OCI-LY1 (cell line): ENCODE measurements around the gene FLT3LG.

Experiments used
- H2AFZ ChIP-seq: fragments of 200-600 bp; sonication (generic), shearing (Covaris generic); 2 replicates; pipeline ENCODE4 v1.6.0; 2014; ENCODE audit warnings: antibody characterized with exemption, mild to moderate bottlenecking, low read length
- H3F3A ChIP-seq: fragments of 200-600 bp; sonication (generic), shearing (Covaris generic); 2 replicates; pipeline ENCODE4 v1.6.0; 2014; ENCODE audit warnings: mild to moderate bottlenecking, antibody characterized with exemption, low read length, moderate library complexity; ENCODE audit not compliant: insufficient read depth
- H3K27ac ChIP-seq: fragments of 200-600 bp; sonication (generic); 2 replicates; pipeline ENCODE4 v1.5.1; 2014; ENCODE audit warnings: low read length, mixed run types, mild to moderate bottlenecking, low read depth; ENCODE audit not compliant: poor library complexity, severe bottlenecking
- H3K27me3 ChIP-seq: fragments of 200-600 bp; sonication (generic); 2 replicates; pipeline ENCODE4 v1.6.0; 2014; ENCODE audit warnings: antibody characterized with exemption, mild to moderate bottlenecking, low read length, moderate library complexity; ENCODE audit not compliant: insufficient read depth
- H3K36me3 ChIP-seq: fragments of 200-600 bp; sonication (generic); 2 replicates; pipeline ENCODE4 v1.6.1; 2014; ENCODE audit warnings: mild to moderate bottlenecking, antibody characterized with exemption, low read length, moderate library complexity, mixed read lengths; ENCODE audit not compliant: insufficient read depth
- H3K4me1 ChIP-seq: fragments of 200-600 bp; sonication (generic); 2 replicates; pipeline ENCODE4 v1.5.1; 2014; ENCODE audit warnings: mild to moderate bottlenecking, low read length, moderate library complexity; ENCODE audit not compliant: insufficient read depth, severe bottlenecking
- H3K4me2 ChIP-seq: fragments of 200-600 bp; sonication (generic), shearing (Covaris generic); 2 replicates; pipeline ENCODE4 v1.6.1; 2014; ENCODE audit warnings: low read length
- H3K4me3 ChIP-seq: fragments of 200-600 bp; sonication (generic); 2 replicates; pipeline ENCODE4 v1.5.1; 2014; ENCODE audit warnings: low read length, low read depth, mild to moderate bottlenecking, mixed read lengths; ENCODE audit not compliant: poor library complexity, severe bottlenecking
- H3K79me2 ChIP-seq: fragments of 200-600 bp; shearing (Covaris generic); 2 replicates; pipeline ENCODE4 v1.6.1; 2016; ENCODE audit warnings: mixed run types, low read length, mixed read lengths; ENCODE audit not compliant: insufficient read depth
- H3K9ac ChIP-seq: fragments of 200-600 bp; sonication (generic), shearing (Covaris generic); 2 replicates; pipeline ENCODE4 v1.6.1; 2014; ENCODE audit warnings: mild to moderate bottlenecking, low read length, mixed read lengths
- H3K9me2 ChIP-seq: fragments of 200-600 bp; sonication (generic), shearing (Covaris generic); 2 replicates; pipeline ENCODE4 v1.6.1; 2014; ENCODE audit warnings: low read depth, mild to moderate bottlenecking, low read length, mixed read lengths
- H3K9me3 ChIP-seq: fragments of 200-600 bp; shearing (Covaris generic); 2 replicates; pipeline ENCODE4 v1.6.1; 2014; ENCODE audit warnings: low read length, mixed read lengths
- H4K20me1 ChIP-seq: fragments of 200-600 bp; sonication (generic), shearing (Covaris generic); 2 replicates; pipeline ENCODE4 v1.6.0; 2016; ENCODE audit warnings: mild to moderate bottlenecking, low read length; ENCODE audit not compliant: insufficient read depth
- CTCF ChIP-seq: fragments of 200-600 bp; sonication (generic), shearing (Covaris generic); IDR thresholded peaks from 2 replicates; pipeline ENCODE4 v1.5.1; 2017; ENCODE audit warnings: mild to moderate bottlenecking, antibody characterized with exemption, low read length, moderate library complexity, mixed read lengths
- EZH2 ChIP-seq: fragments of 200-600 bp; sonication (generic), shearing (Covaris generic); IDR thresholded peaks from 2 replicates; pipeline ENCODE4 v1.8.0; 2017; ENCODE audit warnings: borderline replicate concordance, mixed run types, mild to moderate bottlenecking, antibody characterized with exemption, low read length, moderate library complexity, mixed read lengths

FLT3LG gene

GRCh38 chr19:49441210-49441959, 32.6 kb upstream of the FLT3LG start, which contains the start of gene SLC17A7:
Gene SLC17A7, minus strand, starts transcription at chr19:49441527. Its CDS starts 148 bp downstream, at chr19:49441379.
- H3K9me2 ChIP-seq = no peaks in the 10 kb centered on the region
- H3K4me3 ChIP-seq = no peak within 1 kb of the TSS
- H3K4me1 ChIP-seq = peaks cover 7% of the 10 kb centered on the region
- H3K9me3 ChIP-seq = no peaks in the 10 kb centered on the region
- H3K36me3 ChIP-seq = peaks cover under 1% of the 10 kb centered on the region; the same call in 1 of the 2 replicates
- no peak within 1 kb of the TSS for H3K27ac ChIP-seq
- peaks cover 6% of the 10 kb centered on the region for H3F3A ChIP-seq
- H4K20me1 ChIP-seq = no peaks in the 10 kb centered on the region
- peaks cover 19% of the 10 kb centered on the region for H3K27me3 ChIP-seq
- H3K9ac ChIP-seq = no peak within 1 kb of the TSS
- H2AFZ ChIP-seq = no peak within 1 kb of the TSS
- H3K4me2 ChIP-seq = no peak within 1 kb of the TSS; the same call in 1 of the 2 replicates
- no peaks in the 10 kb centered on the region for H3K79me2 ChIP-seq
- TF ChIP-seq CTCF (no peak), EZH2 (no peak)

GRCh38 chr19:49441960-49442350, 32.1 kb upstream of the FLT3LG start:
- no peaks in the 10 kb centered on the region for H3K9me3 ChIP-seq
- no peak overlapping the region for H3K27ac ChIP-seq
- no peak overlapping the region for H2AFZ ChIP-seq
- H3K9ac ChIP-seq = no peak overlapping the region
- no peaks in the 10 kb centered on the region for H4K20me1 ChIP-seq
- H3F3A ChIP-seq = peaks cover 6% of the 10 kb centered on the region
- H3K79me2 ChIP-seq = no peaks in the 10 kb centered on the region
- H3K36me3 ChIP-seq = peaks cover 6% of the 10 kb centered on the region
- H3K4me1 ChIP-seq = peaks cover 5% of the 10 kb centered on the region
- no peaks in the 10 kb centered on the region for H3K9me2 ChIP-seq
- H3K4me2 ChIP-seq = no peak overlapping the region
- peaks cover 19% of the 10 kb centered on the region for H3K27me3 ChIP-seq
- TF ChIP-seq EZH2 (no peak), CTCF (no peak)
- H3K4me3 ChIP-seq = no peak overlapping the region

GRCh38 chr19:49442354-49442753, 31.7 kb upstream of the FLT3LG start:
- Histone ChIP-seq H3K27ac (no peak overlapping the region), H3K36me3 (peaks cover 10% of the 10 kb centered on the region), H3K27me3 (peaks cover 19% of the 10 kb centered on the region), H3K9ac (no peak overlapping the region), H3F3A (peaks cover 6% of the 10 kb centered on the region), H3K79me2 (no peaks in the 10 kb centered on the region), H3K4me2 (peak overlapping the region; percentile 85), H3K4me3 (peak overlapping the region; percentile 69), H2AFZ (no peak overlapping the region), H4K20me1 (no peaks in the 10 kb centered on the region), H3K4me1 (peaks cover 5% of the 10 kb centered on the region), H3K9me3 (no peaks in the 10 kb centered on the region), H3K9me2 (no peaks in the 10 kb centered on the region)
- TF ChIP-seq CTCF = no peak
- TF ChIP-seq EZH2 = no peak
